Measurements from ENCODE around the gene HMX1.

The HMX1 gene

GRCh38 chr4:8842614-8843013, 29.0 kb downstream of the HMX1 start:
- no peak for DNase-seq (ENCODE audit: low read depth in 3 of 3)

- DNase-seq (ENCODE audit: low read depth in 3 of 3) = no peak
Measured at GRCh38 chr4:8841678-8842268, 29.9 kb downstream of the HMX1 start.

DNA sequence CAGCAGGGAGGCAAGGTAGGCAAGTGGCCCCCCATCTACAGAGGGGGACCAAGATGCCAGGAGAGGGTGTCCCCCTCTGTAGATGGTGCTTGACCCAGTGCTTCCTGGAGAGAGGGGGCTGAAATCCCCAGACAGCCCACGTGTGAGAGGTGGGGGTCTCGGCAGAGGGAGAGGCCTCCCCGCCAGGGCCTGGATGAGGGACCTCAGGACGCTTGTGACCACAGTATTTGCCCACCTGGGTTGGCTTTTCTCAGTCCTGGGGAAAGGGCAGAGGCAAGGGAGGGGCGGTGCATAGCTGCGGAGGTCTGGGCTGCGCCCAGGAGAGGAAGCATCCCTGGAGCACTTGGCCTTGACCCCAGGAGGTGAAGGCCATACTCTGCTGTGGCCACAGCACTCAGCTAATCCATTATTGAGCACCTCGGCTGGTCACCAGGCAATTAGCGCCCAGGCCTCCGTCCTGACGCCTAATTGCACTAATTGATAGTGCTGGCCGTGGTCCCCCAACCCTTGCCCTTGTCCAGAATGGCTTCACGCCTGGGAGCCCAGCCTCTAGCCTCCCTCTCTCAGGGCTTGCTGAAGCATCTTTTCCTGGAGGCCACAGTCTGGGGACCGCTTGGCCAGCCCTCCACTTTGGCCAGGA, 30.7 kb downstream of the HMX1 start:
- no peak for DNase-seq (ENCODE audit: low read depth in 3 of 3)

DNA sequence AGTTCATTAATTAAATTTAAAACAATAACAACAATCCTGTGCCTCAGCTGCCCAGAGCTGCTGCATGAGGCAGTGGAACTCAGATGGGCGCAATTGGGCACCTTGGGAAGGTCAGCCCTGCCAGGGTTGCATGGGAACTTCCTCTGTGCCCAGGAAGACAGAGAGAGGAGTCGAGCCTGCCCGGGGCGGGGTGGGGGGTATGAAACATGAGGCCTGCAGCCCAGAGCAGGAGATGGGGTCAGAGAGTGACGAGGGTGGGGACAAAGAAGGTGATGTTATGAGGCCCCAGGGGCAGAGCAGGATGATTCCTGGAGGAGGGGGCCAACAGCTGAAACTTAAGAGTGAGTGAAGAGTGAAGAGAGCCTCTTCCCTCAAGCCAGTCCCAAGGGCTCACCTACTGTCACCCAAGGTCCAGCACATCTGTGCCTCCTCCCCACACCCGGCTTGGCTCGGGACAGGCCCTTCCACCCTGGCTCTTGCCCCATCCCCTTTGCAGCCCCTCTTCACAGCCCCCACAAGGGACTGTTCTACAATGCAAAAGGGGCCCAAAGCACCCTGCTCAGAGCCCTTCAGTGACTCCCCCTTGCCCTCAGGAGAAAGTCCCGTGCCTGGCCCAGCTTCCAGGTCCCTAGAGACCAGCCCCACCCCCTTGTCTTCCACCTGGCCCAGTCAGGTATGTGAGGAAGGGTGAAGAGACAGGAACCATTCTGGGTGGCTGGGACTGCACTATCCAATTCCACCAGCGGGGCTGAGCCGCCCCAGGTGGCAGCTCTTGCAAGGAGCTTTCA, 31.4 kb downstream of the HMX1 start:
- no peak for DNase-seq (ENCODE audit: low read depth in 3 of 3)

- DNase-seq (ENCODE audit: low read depth in 3 of 3) = no peak
Measured at GRCh38 chr4:8838961-8839431, 32.6 kb downstream of the HMX1 start.

DNA sequence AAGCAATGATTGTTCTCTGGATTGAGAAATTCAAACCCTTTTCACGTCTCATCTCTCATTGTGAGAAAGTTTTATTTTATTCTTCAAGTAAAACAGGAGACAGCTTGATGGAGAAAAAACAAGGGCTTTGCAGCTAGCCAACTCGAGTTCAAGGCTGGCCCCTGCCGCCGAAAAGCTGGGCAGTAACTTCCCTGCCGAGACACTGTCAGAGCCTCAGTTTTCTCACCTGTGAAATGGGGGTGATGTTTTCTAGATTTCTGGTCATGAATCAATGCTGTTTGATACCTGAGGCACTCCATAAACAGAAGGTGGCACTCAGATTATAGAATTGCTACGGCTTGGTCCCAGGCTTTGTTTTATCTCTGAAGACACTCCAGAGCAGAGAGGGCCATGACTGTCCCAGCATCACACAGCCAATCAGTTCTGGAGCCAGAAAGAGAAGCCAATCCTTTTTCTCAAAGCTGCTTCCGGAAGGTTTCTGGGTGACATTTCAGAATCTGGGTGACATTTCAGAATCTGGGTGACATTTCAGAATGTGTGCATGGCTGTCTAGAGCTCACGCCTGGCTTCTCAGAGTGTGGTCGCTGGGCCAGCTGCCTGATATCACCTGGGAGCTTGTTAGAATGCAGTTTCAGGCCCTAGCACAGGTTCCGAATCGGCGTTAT, 33.2 kb downstream of the HMX1 start:
- DNase-seq (ENCODE audit: low read depth in 3 of 3) = no peak

GRCh38 chr4:8837181-8837841, 34.3 kb downstream of the HMX1 start:
- DNase-seq (ENCODE audit: low read depth in 3 of 3) = no peak

DNA sequence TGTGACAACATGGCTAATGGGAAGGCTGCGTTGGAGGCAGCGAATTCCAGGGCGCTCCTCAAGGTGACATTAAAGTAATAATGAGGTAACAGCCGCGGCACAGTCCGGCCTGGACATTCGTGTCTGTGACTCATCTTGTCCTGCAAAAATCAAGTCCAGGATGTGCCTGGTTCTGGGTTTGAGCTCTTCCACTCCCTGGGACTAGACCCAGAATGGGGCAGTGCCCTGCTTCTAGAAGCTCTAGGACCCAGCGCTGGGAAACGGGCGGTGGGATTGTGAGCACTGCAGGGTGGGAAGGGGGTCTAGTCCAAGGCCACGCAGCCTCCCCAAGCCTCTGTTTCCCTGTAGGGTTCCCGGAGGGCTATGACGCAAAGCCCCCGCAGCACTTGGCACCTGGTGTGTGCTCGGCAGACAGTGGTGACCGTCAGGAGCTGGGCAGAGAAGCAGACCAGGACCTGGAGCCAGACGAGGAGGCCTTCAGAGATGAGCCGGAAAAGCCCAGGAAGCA, 34.9 kb downstream of the HMX1 start:
- DNase-seq (ENCODE audit: low read depth in 3 of 3) = no peak

DNA sequence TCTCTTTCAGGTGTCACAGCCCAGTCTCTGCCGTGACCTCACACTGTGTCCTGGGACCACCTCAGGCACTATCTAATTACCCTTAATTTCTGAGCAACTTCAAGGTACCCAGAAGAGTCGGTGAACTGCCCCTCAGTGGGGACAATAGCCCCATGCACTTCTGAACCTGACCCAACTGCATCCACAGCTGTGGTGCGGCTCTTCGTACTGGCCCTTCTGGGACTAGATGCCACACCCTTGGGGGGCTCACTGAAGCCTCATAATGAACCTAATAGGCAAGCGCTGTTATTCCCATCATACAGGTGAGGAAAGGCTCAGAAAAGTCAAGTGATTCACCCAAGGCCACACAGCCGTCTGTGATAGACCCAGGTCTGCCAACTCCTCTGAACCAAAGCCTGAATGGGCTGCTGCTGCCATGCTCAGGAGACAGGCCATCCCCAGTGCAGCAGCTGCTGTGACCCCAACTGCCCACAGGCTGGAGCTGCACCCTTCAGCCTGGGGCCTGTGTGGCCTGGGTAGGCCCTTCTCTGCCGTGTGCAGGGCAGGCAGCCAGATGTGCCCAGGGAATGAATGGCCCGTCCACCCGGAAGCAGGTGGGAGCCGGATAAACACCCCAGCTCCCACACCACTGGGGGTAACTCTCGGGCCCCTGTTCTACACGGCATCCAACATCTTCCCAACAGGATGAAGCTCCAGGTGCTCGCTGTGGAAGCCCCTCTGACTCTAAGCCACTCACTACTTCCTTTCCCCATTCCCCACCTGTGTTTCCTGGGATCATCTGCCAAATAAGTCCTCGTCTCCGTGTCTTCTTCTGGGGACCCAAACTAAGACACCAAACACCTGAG, 35.9 kb downstream of the HMX1 start:
- no peak for DNase-seq (ENCODE audit: low read depth in 3 of 3)

DNA sequence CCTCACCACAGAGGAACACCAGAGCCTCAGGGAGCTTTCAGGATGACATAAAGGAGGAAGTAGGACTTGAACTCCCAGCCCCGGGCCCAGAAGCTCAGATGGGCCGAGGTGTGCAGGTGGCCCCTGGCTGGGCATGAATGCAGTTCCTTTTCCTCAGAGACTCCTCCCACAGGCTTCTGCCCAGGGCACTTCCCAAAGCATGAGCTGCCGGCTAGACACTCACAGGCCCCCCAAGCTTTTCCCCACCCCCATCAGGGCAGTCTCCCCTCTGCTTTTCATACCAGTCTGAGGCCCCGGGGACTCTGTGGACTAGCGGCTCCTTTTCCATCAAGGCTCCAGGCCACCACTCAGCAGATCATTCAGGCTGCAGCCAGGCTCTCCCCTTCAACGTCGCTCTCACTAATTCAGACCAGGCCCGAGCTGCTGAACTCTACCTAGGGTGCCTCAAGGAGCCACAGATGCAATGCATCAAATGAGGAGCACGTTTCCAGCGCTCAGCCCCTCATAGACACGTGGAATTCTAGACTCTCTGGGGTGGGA, 36.9 kb downstream of the HMX1 start:
- DNase-seq (ENCODE audit: low read depth in 3 of 3) = no peak

- no peak for DNase-seq (ENCODE audit: low read depth in 3 of 3)
Measured at GRCh38 chr4:8832113-8832915, 39.3 kb downstream of the HMX1 start.

GRCh38 chr4:8831221-8832112, 40.2 kb downstream of the HMX1 start:
- no peak for DNase-seq (ENCODE audit: low read depth in 3 of 3)

DNA sequence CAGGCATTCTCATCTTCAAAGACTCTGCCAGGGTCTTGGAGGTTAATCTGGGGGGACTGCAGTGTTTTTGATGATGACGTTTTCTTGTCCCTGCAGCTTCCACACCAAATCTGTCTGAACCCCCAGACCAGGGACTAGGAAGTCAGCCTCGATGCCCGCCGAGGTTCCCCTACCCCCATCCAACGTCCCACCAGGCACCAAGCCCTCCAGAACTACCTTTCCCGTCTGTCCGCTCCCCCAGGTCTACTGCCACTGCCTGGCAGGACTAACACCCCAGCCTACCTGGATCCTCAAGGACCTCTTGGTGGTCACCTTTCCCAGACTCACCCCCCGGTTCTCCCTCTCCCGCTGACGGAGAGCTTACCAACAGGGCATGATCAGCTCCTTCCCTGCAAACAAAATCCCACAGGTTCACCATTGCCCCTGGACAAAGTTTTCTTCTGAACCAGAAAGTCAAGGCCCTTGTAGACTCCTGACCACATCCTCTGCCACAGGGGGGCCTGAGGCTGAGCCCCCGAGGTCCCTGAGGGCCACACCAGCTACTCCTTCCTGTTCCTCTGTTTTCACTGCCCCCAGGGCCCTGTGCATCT, 40.9 kb downstream of the HMX1 start:
- no peak for DNase-seq (ENCODE audit: low read depth in 3 of 3)

DNA sequence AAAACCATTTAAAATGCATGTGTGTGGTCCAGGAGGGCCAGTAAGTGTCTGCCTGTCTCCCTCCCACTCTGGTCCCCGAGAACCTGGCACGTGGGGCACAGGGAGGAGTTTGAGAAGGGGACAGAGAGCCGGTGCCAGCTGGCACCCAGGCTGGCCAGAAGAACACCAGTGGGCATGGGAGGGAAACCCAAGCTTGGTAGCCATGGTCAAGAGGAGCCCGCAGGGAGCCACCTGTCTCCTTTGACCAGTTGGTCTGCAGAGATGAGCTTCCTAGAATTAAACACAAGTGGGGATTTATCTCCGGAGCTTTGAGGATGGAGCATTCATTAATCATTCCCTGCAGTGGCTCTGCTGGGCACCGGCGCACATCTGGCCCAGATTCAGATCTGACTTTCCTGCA, 41.6 kb downstream of the HMX1 start:
- no peak for DNase-seq (ENCODE audit: low read depth in 3 of 3)

DNA sequence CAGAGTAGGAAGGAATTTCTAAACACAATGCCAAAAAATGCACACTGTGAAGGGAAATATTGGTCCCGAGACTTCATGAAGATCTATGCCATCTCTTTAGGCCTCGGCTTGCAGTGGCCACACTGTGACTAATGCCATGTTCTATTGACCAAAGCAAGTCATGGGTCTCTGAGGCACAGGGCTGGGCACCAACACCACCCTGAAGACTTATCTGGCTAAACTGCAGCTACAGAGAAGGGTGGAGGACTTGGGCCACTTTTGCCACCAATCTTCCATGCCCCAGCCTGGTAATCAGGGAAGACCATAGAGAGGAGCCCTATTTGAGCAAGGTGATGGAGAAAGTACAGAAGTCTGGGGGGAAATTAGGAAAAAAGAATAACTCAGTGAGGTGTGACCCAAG, 42.1 kb downstream of the HMX1 start:
- DNase-seq (ENCODE audit: low read depth in 3 of 3) = no peak

- DNase-seq (ENCODE audit: low read depth in 3 of 3) = no peak
Measured at GRCh38 chr4:8828869-8829268, 42.8 kb downstream of the HMX1 start.

GRCh38 chr4:8821151-8821950, 50.3 kb downstream of the HMX1 start:
- DNase-seq (ENCODE audit: low read depth in 3 of 3) = no peak
